IMR-90 (cell line): ENCODE data around the gene DIAPH2. TPM values are rescaled to one million over a fixed set of nuclear protein-coding genes. Genes with fewer than 3 reads are reported as not detected.

Source experiments
- ATAC-seq: fragments of 200-7000 bp; cut with Tn5 transposase; 2 replicates; pipeline ENCODE4 v1.9.1; 2020; ENCODE audit warnings: low read depth, mild to moderate bottlenecking, moderate library complexity
- BruUV-seq: library from RNA; stranded (reverse); fragments of 400-500 nt; replicated peaks from 2 replicates; lab custom pipeline; 2021; lab: Mats Ljungman, UMichigan
- CTCF ChIA-PET: fragments of 300-600 bp; formaldehyde crosslinking; extraction: SDS; loops from one replicate; lab custom pipeline; 2021; ENCODE audit warnings: antibody characterized with exemption; lab: Yijun Ruan, JAX
- POLR2A ChIA-PET: fragments of 300-600 bp; sonication (Branson Sonifier 250); formaldehyde crosslinking; loops from one replicate; lab custom pipeline; 2022; ENCODE audit warnings: antibody characterized with exemption; ENCODE audit not compliant: unreplicated experiment; lab: Charles Lee
- DNase-seq: peaks from one replicate; pipeline ENCODE4 v3.0.0; 2013
- H2AFZ ChIP-seq: replicated peaks from 2 replicates; pipeline ENCODE3; 2013; ENCODE audit warnings: low read length, mild to moderate bottlenecking; ENCODE audit not compliant: poor library complexity
- H2AK5ac ChIP-seq: 2 replicates; pipeline ENCODE4 v1.6.1; 2013; ENCODE audit warnings: low read depth, low read length, inconsistent platforms
- H2AK9ac ChIP-seq: replicated peaks from 2 replicates; pipeline ENCODE3; 2013; ENCODE audit warnings: mild to moderate bottlenecking, low read depth, low read length, moderate library complexity; ENCODE audit not compliant: poor library complexity
- H2BK120ac ChIP-seq: 2 replicates; pipeline ENCODE4 v1.6.1; 2013; ENCODE audit warnings: low read depth, low read length, inconsistent platforms
- H2BK15ac ChIP-seq: 3 replicates; pipeline ENCODE4 v1.6.1; 2013; ENCODE audit warnings: low read depth, low read length, inconsistent platforms
- H2BK20ac ChIP-seq: 2 replicates; pipeline ENCODE4 v1.6.1; 2013; ENCODE audit warnings: low read depth, mild to moderate bottlenecking, inconsistent platforms, low read length, moderate library complexity
- H2BK5ac ChIP-seq: 2 replicates; pipeline ENCODE4 v1.6.1; 2013; ENCODE audit warnings: mild to moderate bottlenecking, low read depth, low read length, inconsistent platforms; ENCODE audit not compliant: poor library complexity, severe bottlenecking
- H3K14ac ChIP-seq: replicated peaks from 2 replicates; pipeline ENCODE4 v1.6.1; 2013; ENCODE audit warnings: low read depth, low read length, inconsistent platforms
- H3K18ac ChIP-seq: 2 replicates; pipeline ENCODE4 v1.6.1; 2013; ENCODE audit warnings: low read depth, low read length, control low read depth
- H3K23ac ChIP-seq: 2 replicates; pipeline ENCODE4 v1.6.1; 2013; ENCODE audit warnings: low read depth, low read length, inconsistent platforms
- H3K27ac ChIP-seq: 2 replicates; pipeline ENCODE4 v1.5.1; 2013; ENCODE audit warnings: mild to moderate bottlenecking, control low read depth, low read length; ENCODE audit not compliant: insufficient read depth
- H3K27me3 ChIP-seq: 2 replicates; pipeline ENCODE4 v1.6.1; 2013; ENCODE audit warnings: low read length; ENCODE audit not compliant: control insufficient read depth, insufficient read depth
- H3K36me3 ChIP-seq: 2 replicates; pipeline ENCODE4 v1.6.1; 2013; ENCODE audit warnings: low read length, mixed read lengths; ENCODE audit not compliant: control insufficient read depth, insufficient read depth
- H3K4ac ChIP-seq: 2 replicates; pipeline ENCODE4 v1.6.1; 2013; ENCODE audit warnings: low read depth, low read length, inconsistent platforms
- H3K4me1 ChIP-seq: 2 replicates; pipeline ENCODE4 v1.6.1; 2013; ENCODE audit warnings: low read length, mixed read lengths; ENCODE audit not compliant: control insufficient read depth, insufficient read depth
- H3K4me2 ChIP-seq: 2 replicates; pipeline ENCODE4 v1.6.1; 2013; ENCODE audit warnings: low read depth, mild to moderate bottlenecking, control low read depth, low read length, moderate library complexity
- H3K4me3 ChIP-seq: 2 replicates; pipeline ENCODE4 v1.5.1; 2013; ENCODE audit warnings: low read depth, mild to moderate bottlenecking, control low read depth, low read length, moderate library complexity; ENCODE audit not compliant: insufficient read depth
- H3K56ac ChIP-seq: 2 replicates; pipeline ENCODE4 v1.6.1; 2013; ENCODE audit warnings: low read length, inconsistent platforms; ENCODE audit not compliant: insufficient read depth; ENCODE audit errors: extremely low read depth
- H3K79me1 ChIP-seq, 2 experiments: 2 replicates each; pipeline ENCODE4 v1.6.1; 2013; ENCODE audit warnings: low read length in 2 of 2, inconsistent platforms in 1 of 2, low read depth in 1 of 2
- H3K9ac ChIP-seq: 2 replicates; pipeline ENCODE4 v1.6.1; 2013; ENCODE audit warnings: low read depth, low read length, control low read depth
- H3K9me1 ChIP-seq: 2 replicates; pipeline ENCODE4 v1.6.1; 2013; ENCODE audit warnings: low read length, inconsistent platforms; ENCODE audit not compliant: insufficient read depth
- H3K9me3 ChIP-seq: 2 replicates; pipeline ENCODE4 v1.6.1; 2013; ENCODE audit warnings: low read length; ENCODE audit not compliant: control insufficient read depth, insufficient read depth
- H4K20me1 ChIP-seq: 2 replicates; pipeline ENCODE4 v1.6.1; 2013; ENCODE audit warnings: low read length, inconsistent platforms; ENCODE audit not compliant: insufficient read depth
- H4K5ac ChIP-seq: 2 replicates; pipeline ENCODE4 v1.6.1; 2013; ENCODE audit warnings: mild to moderate bottlenecking, low read depth, low read length, control low read depth
- H4K8ac ChIP-seq, 2 experiments: 2 replicates each; pipeline ENCODE4 v1.6.1; 2013; ENCODE audit warnings: low read depth in 2 of 2, low read length in 2 of 2, control low read depth in 1 of 2, inconsistent platforms in 1 of 2
- H4K91ac ChIP-seq: 2 replicates; pipeline ENCODE4 v1.6.1; 2013; ENCODE audit warnings: low read depth, low read length, inconsistent platforms; ENCODE audit not compliant: insufficient read depth
- BHLHE40 ChIP-seq: fragments of 150-350 bp; IDR thresholded peaks from 2 replicates; pipeline ENCODE4 v1.6.1; 2016; ENCODE audit warnings: mild to moderate bottlenecking, low read depth, low read length
- CEBPB ChIP-seq: IDR thresholded peaks from 2 replicates; pipeline ENCODE4 v1.6.1; 2012; ENCODE audit warnings: low read depth, low read length, improper control_type of control experiment
- MAZ ChIP-seq: IDR thresholded peaks from 2 replicates; pipeline ENCODE4 v1.6.1; 2012; ENCODE audit warnings: low read depth, mild to moderate bottlenecking, low read length, improper control_type of control experiment, moderate library complexity, borderline replicate concordance
- NFE2L2 ChIP-seq: fragments of 150-350 bp; IDR thresholded peaks from 2 replicates; pipeline ENCODE4 v1.6.1; 2016; ENCODE audit warnings: low read depth, mild to moderate bottlenecking, low read length
- RFX5 ChIP-seq: IDR thresholded peaks from 2 replicates; pipeline ENCODE4 v1.8.0; 2012; ENCODE audit warnings: low read depth, mild to moderate bottlenecking, low read length, moderate library complexity
- SMC3 ChIP-seq: fragments of 150-350 bp; IDR thresholded peaks from 2 replicates; pipeline ENCODE4 v1.6.1; 2016; ENCODE audit warnings: low read depth, mild to moderate bottlenecking, antibody characterized with exemption, low read length, moderate library complexity
- USF2 ChIP-seq: fragments of 150-350 bp; IDR thresholded peaks from 2 replicates; pipeline ENCODE4 v1.6.1; 2017; ENCODE audit warnings: mild to moderate bottlenecking, antibody characterized with exemption, low read length, low read depth
- WGBS, 2 experiments: methylation state at CpG; one replicate each; pipeline versions ENCODE4 v1.1.5 to v1.1.7; 2013; ENCODE audit warnings: missing lambda C conversion rate in 2 of 2; ENCODE audit not compliant: insufficient read length in 1 of 2; ENCODE audit errors: extremely low coverage in 2 of 2; 5-methylcytosine and 5-hydroxymethylcytosine counted together
- dilution Hi-C: fragments of 300-500 bp; cut with HindIII; formaldehyde crosslinking; loops from one replicate; pipeline ENCODE4 v1.14.3; 2018; ENCODE audit warnings: low sequenced_read_pairs; ENCODE audit not compliant: unreplicated experiment
- in situ Hi-C: fragments of 300-500 bp; cut with MboI; formaldehyde crosslinking; loops from 3 replicates; pipeline ENCODE4 v1.14.3; 2019; ENCODE audit warnings: low sequenced_read_pairs, inconsistent platforms, mixed read lengths
- intact Hi-C: fragments of 100-400 bp; cut with micrococcal nuclease; formaldehyde crosslinking; loops from 2 replicates; pipeline ENCODE4 v1.10.0; 2022
- polyA plus RNA-seq, 3 experiments: library from polyadenylated mRNA; depleted of rRNA; stranded (reverse); fragments of >200 nt; gene quantifications; 2 replicates each; pipeline ENCODE4 v1.2.3, GENCODE V29; 2012; ENCODE audit warnings: low replicate concordance in 1 of 3
- total RNA-seq: library from RNA; depleted of rRNA; stranded (reverse); fragments of >200 nt; gene quantifications from 2 replicates; pipeline ENCODE4 v1.2.3, GENCODE V29; 2012

The DIAPH2 gene
- total and polyA plus RNA-seq, 2 of the 4 experiments (the other 2 are of a cell fraction), result 3.6 to 19.9 TPM

- Histone ChIP-seq H2BK120ac (no peak overlapping the region), H3K9me3 (no peaks in the 10 kb centered on the region), H3K4me1 (no peaks in the 10 kb centered on the region; the same call in 1 of the 2 replicates), H3K27ac (no peak overlapping the region), H3K27me3 (no peaks in the 10 kb centered on the region), H4K8ac (no peak overlapping the region), H3K79me1 (no peaks in the 10 kb centered on the region), H4K91ac (no peak overlapping the region), H3K14ac (no peak overlapping the region), H3K4me2 (no peak overlapping the region), H3K9me1 (no peaks in the 10 kb centered on the region), H2AFZ (no peak overlapping the region), H3K56ac (no peak overlapping the region), H3K9ac (no peak overlapping the region), H3K18ac (no peak overlapping the region), H3K4me3 (no peak overlapping the region), H3K23ac (no peak overlapping the region), H2BK20ac (no peak overlapping the region), H3K36me3 (no peaks in the 10 kb centered on the region), H2AK5ac (no peak overlapping the region), H2BK5ac (no peak overlapping the region), H2BK15ac (no peak overlapping the region), H4K20me1 (no peaks in the 10 kb centered on the region), H4K5ac (no peak overlapping the region), H3K4ac (no peak overlapping the region), H2AK9ac (no peak overlapping the region)
- no CpG with 5 or more reads among the region's 4 CpGs for WGBS, 2 experiments
- dilution Hi-C loops (no loop called here), intact Hi-C loops (no loop called here), in situ Hi-C loops (no loop called here)
- no TSS peak for BruUV-seq
- ChIA-PET CTCF (no interaction called here), POLR2A (no interaction called here)
- TF ChIP-seq BHLHE40, result no peak
- no peak for TF ChIP-seq MAZ
- TF ChIP-seq USF2, result no peak
- no peak for TF ChIP-seq RFX5
- TF ChIP-seq CEBPB, result no peak
- TF ChIP-seq NFE2L2, result no peak
- TF ChIP-seq SMC3, result no peak
- no peak for DNase-seq
- no peak for ATAC-seq
These were observed 473.6 kb downstream of the DIAPH2 start for GRCh38 chrX:97158269-97158668.
